GM03348 (cell line): Measurements from ENCODE around the gene EPHA6.
"Not testable (repeated sequence)": the region's sequence is repeated elsewhere in the genome, so short reads cannot be mapped to it uniquely, and the experiment has no call there.

ENCODE experiments used
- DNase-seq: peaks from one replicate; pipeline ENCODE4 v3.0.0; 2012; ENCODE audit warnings: low spot score

EPHA6 gene

DNA sequence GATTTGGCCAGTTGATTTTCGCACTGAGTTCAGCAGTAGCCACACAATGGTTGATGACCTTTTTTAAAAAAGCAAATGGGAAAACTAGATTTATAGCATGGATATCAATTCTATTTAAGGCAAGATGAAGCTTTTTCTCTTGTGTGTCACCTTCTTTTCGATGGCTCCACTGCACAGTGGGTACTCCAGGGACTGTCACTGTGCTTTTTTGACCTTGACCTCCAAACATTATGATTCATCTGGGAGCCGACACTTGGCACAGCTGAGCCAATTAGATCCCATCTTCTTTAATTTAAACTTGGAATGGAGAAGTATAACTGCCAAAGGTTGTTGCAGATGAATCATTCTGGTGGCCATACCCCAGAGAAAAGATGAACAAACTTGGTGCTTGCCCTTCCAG, 367.3 kb downstream of the EPHA6 start:
- no peak for DNase-seq

DNA sequence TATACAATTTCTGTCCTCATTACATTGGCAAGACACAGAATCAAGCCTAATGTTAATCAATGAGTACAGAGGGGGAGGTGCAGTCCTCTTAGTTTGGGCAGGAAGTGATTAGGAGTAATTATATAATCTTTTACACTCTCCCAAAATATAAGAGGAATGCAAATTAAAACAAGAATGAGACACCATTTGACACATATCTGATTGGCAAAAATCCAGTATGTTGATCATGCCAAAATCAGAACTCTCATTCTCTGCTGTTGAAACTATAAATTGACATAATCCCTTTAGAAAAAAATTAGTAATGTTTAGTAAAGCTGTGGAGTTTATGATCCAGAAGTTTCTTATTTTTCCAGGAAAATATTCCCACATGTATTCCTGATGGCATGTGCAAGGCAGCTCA, 373.4 kb downstream of the EPHA6 start:
- DNase-seq = no peak

DNA sequence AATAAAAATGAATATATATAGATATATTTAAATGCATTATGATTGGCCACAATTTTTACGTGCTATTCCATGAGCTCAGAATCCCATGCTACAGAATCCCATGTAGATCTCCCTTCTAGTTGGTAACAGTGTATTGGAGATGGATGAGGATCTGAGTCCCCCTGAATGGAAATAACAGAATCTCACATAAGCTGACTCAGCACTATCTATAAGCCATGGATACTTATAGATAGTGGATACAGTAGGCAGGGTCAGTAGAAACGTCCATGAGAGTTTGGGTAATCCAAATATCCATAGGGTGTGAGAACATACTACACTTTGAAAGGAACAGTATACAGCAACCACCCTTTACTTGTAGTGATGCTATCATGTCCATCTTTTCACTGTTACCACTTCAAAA, 375.4 kb downstream of the EPHA6 start:
- no peak for DNase-seq

DNA sequence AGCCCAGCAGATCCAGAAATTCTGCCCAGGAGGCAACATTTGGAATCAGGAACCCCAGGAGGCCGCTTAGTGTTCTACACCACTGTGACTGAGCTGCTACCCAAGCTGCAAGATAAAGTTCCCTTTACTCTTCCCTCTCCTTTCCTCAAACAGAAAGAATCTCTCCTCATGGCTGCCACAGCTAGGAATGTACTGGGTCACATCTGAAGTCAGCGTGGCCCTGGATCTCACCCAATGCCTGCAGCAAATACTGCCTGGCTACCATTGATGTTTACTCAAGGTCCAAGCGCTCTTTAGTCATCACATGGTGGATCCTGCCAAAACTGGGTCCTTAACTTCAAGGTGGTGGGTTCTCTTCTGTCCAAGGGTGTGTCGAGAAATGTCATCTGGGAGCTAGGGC, 382.7 kb downstream of the EPHA6 start:
- no peak for DNase-seq

DNA sequence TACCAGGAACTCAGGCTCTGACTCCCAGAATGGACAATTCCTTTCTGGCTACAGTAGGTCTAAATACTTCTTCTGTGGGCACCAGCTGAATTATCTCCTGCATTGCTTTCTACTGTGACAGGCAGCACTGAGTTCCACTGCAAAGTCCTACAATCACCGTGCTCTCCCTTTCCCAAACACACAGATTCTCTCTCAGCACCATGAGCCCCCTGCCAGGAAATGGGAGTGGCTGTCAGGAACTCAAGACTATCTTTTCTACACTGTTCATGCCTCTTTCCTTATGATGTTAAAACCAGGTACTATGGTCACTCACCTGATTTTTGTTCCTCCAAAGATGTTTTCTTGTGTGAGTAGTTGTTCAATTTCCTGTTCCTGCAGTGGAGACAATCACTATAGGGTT, 383.4 kb downstream of the EPHA6 start:
- DNase-seq = no peak

DNA sequence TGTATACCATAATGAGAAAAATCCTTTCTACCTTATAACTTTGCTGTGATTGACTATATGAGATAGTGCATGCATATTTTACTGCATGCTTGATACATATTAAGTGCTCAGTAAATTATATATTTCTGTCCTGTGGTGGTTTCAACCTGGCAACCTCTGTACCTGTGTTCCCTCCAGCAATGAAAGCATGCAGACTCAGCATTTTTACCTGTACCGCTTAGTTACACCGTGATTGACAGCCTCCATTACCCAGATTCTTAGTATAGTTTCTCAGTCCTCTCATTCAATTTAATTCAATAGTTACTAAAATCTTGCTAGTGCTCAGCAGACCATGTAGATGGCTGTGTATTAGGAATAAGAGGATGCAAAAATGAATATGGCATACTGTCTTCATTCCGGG, 386.0 kb downstream of the EPHA6 start:
- DNase-seq = no peak

DNA sequence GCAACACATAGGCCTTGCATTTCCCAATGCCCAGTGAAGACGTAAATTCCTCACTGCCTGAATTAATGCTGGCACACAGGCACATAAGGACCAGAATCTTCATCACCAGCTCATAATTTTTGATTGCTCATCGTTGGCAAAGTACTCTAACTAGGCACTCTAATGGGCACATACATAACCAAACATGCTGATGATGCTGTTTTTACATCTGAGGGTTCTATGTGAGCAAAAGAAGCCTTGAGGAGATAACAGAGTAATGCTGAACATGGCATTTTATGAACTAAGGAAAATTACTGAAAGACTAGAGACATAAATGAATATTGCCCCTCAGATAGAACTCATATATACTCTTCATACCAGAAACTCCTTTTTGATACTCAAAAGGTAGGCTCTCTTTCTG, 387.4 kb downstream of the EPHA6 start:
- DNase-seq = no peak

DNA sequence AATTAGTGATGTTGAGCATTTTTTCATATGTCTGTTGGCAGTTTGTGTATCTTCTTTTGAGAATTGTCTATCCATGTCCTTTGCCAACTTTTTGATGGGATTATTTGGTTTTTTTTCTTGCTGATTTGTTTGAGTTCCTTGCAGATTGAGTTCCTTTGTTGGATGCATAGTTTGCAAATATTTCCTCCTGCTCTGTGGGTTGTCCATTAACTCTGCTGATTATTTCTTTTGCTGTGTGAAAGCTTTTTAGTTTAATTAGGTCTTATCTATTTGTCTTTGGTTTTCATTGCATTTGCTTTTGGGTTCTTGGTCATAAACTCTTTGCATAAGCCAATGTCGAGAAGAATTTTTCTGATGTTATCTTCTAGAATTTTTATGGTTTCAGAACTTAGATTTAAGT, 414.6 kb downstream of the EPHA6 start:
- DNase-seq = no peak

DNA sequence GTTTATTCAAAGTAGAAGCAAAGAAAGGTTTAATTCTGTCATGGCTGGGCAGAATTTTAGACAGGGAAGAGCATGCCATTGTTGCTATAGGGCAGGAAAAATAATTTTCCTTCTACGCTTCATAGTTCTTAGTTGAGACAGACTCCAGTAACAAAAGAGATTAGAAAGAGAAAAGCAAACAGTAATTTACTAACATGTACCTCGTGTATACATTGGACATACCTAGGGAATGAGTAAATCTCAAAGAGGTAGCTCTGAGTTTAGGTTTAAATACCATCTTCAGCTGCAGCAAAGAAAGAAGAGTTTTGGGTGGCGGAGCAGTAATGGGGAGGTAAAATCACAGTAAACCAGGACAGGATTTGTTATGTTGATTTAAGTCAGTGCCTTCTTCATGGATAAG, 416.1 kb downstream of the EPHA6 start:
- DNase-seq = no peak

DNA sequence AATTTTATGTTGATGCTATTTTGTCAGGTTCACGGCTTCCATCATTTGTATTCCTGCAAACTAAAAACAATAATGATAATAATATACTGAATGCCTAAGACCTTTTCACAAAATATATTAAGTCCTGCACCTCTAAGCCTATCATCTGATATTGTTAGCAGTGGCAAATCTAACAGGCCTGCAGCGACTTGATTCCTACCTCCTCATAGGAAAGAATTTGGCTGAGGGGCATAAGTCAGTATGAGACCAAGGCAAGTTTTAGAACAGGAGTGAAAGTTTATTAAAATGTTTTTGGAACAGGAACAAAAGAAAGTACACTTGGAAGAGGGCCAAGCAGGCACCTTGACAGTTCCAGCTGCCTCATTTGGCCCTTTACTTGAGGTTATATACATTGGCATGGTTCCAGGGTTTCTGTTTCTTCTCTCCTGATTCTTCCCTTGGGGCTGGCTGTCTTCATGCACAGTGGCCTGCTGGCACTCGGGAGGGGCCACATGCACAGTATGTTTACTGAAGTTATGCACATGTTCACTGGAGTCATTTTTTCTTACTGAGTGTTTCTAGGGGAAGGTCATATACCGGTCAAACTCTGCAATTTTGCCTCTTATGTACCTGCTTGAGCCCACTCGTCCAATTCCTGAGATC, 418.1 kb downstream of the EPHA6 start:
- no peak for DNase-seq

DNA sequence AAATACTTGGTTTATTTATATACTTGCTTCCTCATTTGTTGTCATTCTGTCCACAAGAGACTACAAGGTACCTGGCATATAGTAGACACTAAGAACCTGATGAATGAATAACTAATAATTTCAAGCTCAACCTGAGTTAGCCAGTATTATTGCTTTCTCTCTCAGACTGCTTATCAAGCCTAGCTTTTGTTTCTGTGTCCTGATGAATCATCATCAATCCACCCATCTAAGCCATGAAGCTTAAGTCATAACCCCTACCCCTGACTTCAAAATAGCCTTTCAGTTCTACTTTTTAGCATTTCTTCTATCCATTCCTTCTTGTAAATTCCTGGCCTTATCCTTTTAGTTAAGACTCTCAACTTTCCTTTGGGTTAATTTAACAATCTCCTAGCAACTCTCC, 420.8 kb downstream of the EPHA6 start:
- no peak for DNase-seq

DNA sequence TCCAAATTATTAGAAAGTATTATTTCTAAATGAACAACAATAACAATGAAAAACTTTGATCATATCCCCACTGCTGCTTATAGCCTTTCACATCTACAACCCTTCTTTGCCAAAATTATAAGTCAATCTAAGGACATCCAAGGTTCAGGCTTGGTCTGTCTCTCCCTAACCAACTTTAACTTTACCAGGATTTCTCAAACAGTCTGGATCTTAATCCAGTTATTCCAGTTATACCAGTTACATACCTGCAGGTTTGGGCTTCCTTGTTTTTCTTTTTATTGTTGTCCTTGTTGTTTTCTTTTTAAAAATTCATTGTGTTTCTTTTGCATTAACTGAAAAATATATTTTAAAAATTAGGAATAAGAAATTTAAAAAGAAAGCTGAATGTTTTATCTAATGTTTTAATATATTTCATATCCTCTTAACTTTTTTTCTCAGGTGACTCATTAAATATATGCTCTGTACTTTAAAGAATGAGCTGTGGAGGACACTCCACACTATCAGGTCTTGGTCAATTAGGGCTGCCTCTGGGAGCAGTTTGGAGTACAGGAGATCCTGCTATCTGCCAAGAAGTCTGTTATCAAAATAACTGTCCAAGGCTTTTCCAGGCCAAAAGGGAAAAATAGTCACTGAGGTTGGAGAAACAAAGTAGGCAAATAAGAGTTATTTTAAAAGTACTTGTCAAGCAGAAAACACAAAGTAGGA, 421.4 kb downstream of the EPHA6 start:
- no peak for DNase-seq

DNA sequence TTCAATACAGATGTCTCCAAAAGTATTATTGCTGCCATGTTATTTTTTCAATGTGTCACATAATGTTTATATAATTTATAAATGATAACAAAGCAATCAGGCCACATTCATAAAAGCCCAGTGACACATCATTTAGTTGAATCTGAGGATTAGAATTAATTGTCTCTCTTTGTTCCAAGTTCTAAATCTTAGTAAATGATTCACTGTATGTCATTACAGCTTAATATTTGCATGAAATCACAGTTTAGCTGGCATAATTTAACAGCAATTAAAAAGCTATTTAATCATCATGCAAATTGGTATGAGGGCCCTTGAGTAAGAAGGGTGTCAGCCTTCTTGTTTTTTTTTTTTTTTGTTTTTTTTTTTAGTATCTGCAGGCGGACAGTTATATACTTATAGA, 427.0 kb downstream of the EPHA6 start:
- no peak for DNase-seq

DNA sequence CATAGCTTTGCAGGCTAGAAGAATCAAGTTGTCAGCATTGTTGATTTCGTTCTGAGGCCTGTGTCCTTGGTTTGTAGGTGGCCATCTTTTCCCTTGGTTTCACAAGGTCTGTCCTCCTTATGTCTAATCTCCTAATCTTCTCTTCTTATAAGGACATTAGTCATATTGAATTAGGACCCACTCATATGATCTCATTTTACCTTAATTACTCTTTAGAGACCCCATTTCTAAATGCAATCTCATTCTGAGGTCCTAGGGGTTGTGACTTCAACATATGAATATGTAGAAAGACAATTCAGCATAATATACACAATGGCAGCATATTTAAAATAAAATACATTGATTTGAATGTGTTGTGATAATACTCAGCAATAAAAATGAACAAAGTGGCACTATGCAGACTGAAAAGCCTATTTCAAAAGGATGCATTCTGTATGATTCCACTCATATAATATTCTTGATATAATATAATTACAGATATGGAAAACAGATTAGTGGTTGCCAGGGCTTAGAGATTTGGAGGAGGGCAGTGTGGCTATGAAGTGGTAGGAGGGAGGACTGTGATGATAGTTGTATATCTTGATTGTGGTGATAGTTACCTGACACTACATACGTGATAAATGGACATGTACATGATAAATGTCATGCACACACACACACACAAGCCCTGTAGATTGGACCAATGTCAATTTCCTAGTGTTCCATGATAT, 431.0 kb downstream of the EPHA6 start:
- DNase-seq = no peak

DNA sequence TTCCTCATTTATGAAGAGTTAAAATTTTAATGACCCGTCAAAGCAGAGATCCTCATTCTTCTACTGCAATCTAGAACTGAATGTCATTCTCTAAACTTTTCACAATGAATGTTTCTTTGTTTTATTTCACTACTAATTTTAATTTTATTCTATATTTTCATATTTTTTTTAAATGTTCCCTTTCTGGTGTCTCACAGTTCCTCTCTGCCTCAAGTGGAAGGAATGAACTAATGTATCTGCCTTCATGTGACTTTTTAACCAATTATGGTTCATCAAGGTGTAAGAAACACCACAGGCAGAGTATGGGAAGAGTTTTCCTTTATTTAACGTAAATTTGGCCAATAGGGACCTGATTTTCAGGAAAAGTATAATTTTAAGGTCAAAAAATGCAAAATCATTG, 441.7 kb downstream of the EPHA6 start:
- no peak for DNase-seq

DNA sequence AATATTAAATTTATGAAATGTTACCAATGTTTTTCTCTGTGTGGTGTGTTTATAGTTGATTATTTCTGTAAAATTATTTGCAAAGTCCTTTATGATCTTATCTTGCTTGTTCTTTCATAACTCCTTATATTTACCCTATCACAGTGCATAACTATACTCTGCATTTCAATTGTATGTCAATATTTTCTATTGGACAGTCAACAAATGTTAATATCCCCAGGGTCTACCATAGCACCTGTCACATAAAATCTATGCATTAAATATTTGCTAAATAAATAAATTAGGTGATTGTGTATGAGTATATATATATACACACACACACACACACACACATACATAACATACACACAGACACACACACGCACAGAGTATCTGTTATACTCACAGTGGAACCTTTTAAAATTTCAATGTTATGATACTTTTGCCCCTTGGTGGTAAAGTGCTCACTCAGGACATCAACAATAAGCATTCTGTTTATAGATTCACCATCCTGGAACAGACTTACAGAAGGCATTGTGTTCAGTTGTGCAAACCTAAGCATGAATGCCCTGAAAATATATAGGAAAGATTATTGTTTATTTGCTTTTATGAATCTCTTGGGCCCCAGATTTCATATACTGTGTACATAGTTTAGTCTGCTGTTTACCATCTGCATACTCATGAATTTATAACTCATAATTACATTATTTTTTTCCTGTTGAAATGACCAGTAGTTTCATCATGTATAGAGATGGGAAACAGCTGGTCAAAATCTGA, 443.7 kb downstream of the EPHA6 start:
- no peak for DNase-seq

DNA sequence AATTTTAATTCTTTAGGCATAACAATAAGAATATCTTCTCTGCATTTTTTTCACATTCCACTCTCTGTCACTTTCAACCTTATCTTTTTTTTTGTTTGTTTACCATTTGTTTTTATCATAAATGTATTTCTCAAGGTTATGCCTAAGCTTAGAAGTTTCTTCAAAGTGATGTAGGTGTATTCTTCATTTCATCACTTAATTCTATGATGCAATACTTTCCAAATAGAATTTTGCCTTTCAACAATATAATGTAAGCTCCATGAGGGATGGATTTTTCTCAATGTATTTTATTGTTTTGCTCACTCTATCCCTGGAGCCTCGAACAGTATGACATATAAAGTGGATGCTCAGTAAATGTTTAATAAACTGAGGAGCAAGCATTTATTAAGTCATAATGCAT, 444.9 kb downstream of the EPHA6 start:
- no peak for DNase-seq

DNA sequence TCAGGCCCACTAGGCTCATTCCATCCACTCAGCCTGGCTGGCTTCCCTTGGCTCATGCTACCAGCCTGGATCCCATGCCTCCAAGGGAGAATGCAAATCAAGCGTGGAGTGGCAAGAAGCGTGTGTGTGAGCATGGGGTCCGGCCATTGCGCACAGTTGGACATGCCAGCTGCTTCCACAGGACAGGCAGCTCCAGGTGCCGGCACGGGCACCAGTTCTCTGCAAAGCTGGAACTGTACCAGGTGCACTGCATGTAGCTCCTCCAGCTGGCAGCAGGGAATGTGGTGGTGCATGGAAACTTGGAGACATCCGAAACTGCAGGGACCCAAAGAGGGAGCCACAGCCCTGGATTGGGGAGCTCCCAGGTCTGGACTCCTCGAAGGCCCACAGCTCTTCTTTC, 449.8 kb downstream of the EPHA6 start:
- no peak for DNase-seq

DNA sequence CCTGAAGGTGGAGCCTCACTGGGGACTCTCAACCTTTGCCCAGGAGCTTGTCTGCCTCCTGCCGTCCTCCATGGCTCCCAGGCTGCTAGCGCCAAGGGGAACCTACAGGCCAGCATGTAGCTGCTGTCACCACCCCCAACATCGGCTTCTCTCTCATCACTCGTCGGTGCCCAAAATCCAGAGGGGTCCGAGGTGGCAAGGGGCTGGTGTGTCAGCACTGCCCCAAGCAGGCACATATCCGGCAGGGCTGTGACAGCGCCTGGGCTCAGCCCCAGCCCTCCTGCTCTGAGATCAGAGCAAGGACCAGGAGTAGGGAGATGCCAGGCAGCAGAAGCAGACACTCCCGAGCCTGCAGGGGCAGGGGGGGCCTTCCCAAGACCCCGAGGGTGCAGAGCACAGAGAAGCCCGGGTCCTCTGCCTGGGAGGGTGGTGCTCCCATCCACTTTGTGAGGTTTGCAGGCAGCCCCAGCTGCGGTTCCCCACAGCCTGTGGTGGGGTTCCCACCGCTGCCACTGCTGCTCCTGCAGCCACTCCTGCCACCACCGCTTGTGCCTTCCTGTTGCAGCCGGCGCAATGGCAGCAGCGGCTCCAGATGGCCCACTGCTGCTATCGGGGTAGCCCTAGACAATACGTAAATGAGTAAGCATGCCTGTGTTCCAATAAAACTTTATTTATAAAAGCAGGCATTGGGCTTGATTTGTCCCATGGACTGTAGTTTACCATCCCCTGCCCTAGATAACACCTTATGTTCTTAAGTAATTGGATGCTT, 451.0 kb downstream of the EPHA6 start:
- DNase-seq = no peak

DNA sequence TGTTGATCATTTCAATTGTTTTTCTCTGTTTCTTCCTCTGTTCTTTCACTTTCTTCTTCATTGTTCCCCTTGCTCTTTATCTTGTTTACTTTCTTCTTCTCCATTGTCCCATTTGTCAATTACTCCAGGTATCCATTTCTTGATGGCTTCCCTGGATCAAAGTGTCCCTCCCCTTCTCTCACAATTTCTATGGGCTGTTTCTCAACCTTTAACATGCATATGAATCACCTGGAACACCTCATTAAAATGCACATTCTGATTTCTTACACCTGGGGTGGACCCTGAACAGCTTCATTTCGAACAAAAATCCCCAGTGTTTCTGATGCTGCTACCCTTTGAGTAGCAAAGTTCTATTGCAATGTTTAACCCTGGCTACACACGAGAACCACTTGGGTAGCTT, 454.8 kb downstream of the EPHA6 start:
- no peak for DNase-seq

DNA sequence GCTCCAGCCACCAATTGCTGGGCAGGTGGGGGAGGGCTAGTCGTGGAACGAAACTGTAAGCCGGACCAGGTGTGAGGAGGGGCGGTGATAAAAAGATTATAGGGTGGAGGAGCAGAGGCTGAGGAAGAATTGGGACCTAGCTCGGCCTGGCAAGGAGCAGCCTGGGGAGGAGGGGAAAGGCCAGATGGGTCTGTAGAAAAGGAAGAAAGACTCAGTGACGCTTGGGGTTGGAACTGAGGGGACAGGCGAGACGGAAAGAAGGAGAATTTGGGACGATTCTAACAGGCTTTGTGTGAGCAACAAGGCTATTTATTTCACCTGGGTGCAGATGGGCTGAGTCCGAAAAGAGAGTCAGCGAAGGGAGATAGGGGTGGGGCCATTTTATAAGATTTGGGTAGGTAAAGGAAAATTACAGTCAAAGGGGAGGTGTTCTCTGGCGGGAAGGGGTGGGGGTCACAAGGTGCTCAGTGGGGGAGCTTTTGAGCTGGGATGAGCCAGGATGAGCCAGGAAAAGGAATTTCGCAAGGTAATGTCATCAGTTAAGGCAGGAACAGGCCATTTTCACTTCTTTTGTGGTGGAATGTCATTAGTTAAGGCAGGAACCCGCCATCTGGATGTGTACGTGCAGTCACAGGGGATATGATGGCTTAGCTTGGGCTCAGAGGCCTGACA, 462.6 kb downstream of the EPHA6 start:
- not testable (repeated sequence) for DNase-seq

DNA sequence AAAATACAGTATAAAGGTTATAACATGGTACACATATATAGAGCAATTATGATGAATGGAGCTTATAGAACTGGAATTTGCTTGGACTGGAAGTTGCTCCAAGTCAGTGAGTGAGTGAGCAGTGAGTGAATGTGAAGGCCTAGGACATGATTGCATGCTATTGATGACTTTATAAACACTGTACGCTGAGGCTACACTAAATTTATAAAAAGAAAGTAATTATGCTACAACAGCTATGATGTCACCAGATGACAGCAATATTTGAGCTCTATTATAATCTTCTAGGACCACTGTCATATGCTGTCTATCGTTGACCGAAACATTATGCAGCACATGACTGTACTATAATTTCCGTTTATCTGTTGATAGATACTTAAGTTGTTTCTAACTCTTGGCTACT, 463.3 kb downstream of the EPHA6 start:
- no peak for DNase-seq
